Bronchial smooth muscle cell (primary cell): ENCODE measurements around the gene SYT17. TPM values are rescaled to one million over a fixed set of nuclear protein-coding genes. Genes with fewer than 3 reads are reported as not detected.

ENCODE experiments used
- total RNA-seq: library from RNA; depleted of rRNA; stranded (reverse); fragments of >200 nt; gene quantifications from 2 replicates; pipeline ENCODE4 v1.2.1, GENCODE V29; 2014

The SYT17 gene
- 0.09 and 0.47 TPM in 2 replicates for total RNA-seq

GRCh38 chr16:19167710-19168370 is at the start of gene SYT17:
SYT17 (plus strand) TSS chr16:19168240; CDS start chr16:19168647, 407 bp downstream.

GRCh38 chr16:19285431-19285830 is 117.4 kb downstream of the SYT17 start, which contains the start of gene CLEC19A:
CLEC19A (plus strand) TSS chr16:19285731; CDS start chr16:19285852, 121 bp downstream.

Other genes starting within 250 kb of the SYT17 start
- 41.1 and 47.4 TPM in 2 replicates for gene SMG1, start 241.8 kb upstream of the SYT17 start, total RNA-seq
- 0.52 and 0.79 TPM in 2 replicates for gene TMC7, start 184.3 kb upstream of the SYT17 start, total RNA-seq
- 16.7 and 29.0 TPM in 2 replicates for gene COQ7, start 100.6 kb upstream of the SYT17 start, total RNA-seq
- gene ITPRIPL2, start 54.3 kb upstream of the SYT17 start, total RNA-seq, result 22.4 and 24.5 TPM in 2 replicates
- gene CLEC19A, start 117.5 kb downstream of the SYT17 start, total RNA-seq, result not detected in 2 replicates
- gene TMC5, start 249.6 kb downstream of the SYT17 start, total RNA-seq, result not detected in 2 replicates